Gastroesophageal sphincter (tissue), 4 donors: ENCODE data around the gene PPP1R26. TPM values are rescaled to one million over a fixed set of nuclear protein-coding genes. Genes with fewer than 3 reads are reported as not detected.

Experiments used
- ATAC-seq: fragments of 150-250 bp; one replicate; pipeline ENCODE4 v1.9.1; 2016; ENCODE audit warnings: mild to moderate bottlenecking, moderate library complexity
- H3K27ac ChIP-seq, 4 donors: fragments of 200-600 bp; sonication (generic) in 3 of 4; 1 replicate in 3 of 4; 2 replicates in 1 of 4; pipeline ENCODE4 v1.5.1; 2016 to 2019
- H3K27me3 ChIP-seq: fragments of 200-600 bp; sonication (generic); one replicate; pipeline ENCODE4 v1.5.1; 2019
- H3K36me3 ChIP-seq, 2 donors: fragments of 200-600 bp; sonication (generic); one replicate each; pipeline ENCODE4 v1.5.1; 2019; ENCODE audit warnings: control low read depth in 1 of 2
- H3K4me1 ChIP-seq, 3 donors: fragments of 200-600 bp; sonication (generic); 1 replicate in 2 of 3; 2 replicates in 1 of 3; pipeline ENCODE4 v1.5.1; 2016 to 2019; ENCODE audit warnings: control low read depth in 2 of 3
- H3K4me3 ChIP-seq, 2 donors: fragments of 200-600 bp; sonication (generic); one replicate each; pipeline ENCODE4 v1.5.1; 2019; ENCODE audit warnings: mild to moderate bottlenecking in 1 of 2, moderate library complexity in 1 of 2
- H3K9me3 ChIP-seq, 3 donors: fragments of 200-600 bp; sonication (generic); one replicate each; pipeline ENCODE4 v1.5.1; 2017 to 2019; ENCODE audit warnings: control low read depth in 2 of 3
- EP300 ChIP-seq: sonication (generic); formaldehyde crosslinking; IDR thresholded peaks from one replicate; pipeline ENCODE4 v1.6.1; 2017; ENCODE audit warnings: antibody characterized with exemption, mild to moderate bottlenecking
- POLR2A ChIP-seq, 2 donors: fragments of 450-650 bp; IDR thresholded peaks; one replicate each; pipeline ENCODE4 v1.6.1; 2017; ENCODE audit warnings: antibody characterized with exemption in 2 of 2, mild to moderate bottlenecking in 2 of 2, moderate library complexity in 1 of 2
- POLR2AphosphoS5 ChIP-seq: sonication (generic); formaldehyde crosslinking; IDR thresholded peaks from one replicate; pipeline ENCODE4 v1.6.1; 2017; ENCODE audit warnings: antibody characterized with exemption
- WGBS, 2 donors: methylation state at CpG; one replicate each; pipeline ENCODE4 v1.1.5; 2018; ENCODE audit warnings: low coverage in 1 of 2; 5-methylcytosine and 5-hydroxymethylcytosine counted together
- total RNA-seq, 4 donors: library from RNA; depleted of rRNA; stranded (reverse); fragments of >200 nt; gene quantifications; one replicate each; pipeline ENCODE4 v1.1.0, GENCODE V29; 2016
- TF ChIP-seq, protein P1 (sequence below), 4 experiments: fragments of 200-600 bp in 2 of 4; fragments of 450-650 bp in 2 of 4; sonication (generic) in 1 of 4; IDR thresholded peaks; one replicate each; pipeline ENCODE4 v1.5.1; 2017 to 2019; ENCODE audit warnings: antibody characterized with exemption in 4 of 4, mild to moderate bottlenecking in 2 of 4, moderate library complexity in 2 of 4

PPP1R26 gene
- total RNA-seq, 4 donors from 2014 or later = 10.9 to 25.0 (median 14.4) TPM

DNA sequence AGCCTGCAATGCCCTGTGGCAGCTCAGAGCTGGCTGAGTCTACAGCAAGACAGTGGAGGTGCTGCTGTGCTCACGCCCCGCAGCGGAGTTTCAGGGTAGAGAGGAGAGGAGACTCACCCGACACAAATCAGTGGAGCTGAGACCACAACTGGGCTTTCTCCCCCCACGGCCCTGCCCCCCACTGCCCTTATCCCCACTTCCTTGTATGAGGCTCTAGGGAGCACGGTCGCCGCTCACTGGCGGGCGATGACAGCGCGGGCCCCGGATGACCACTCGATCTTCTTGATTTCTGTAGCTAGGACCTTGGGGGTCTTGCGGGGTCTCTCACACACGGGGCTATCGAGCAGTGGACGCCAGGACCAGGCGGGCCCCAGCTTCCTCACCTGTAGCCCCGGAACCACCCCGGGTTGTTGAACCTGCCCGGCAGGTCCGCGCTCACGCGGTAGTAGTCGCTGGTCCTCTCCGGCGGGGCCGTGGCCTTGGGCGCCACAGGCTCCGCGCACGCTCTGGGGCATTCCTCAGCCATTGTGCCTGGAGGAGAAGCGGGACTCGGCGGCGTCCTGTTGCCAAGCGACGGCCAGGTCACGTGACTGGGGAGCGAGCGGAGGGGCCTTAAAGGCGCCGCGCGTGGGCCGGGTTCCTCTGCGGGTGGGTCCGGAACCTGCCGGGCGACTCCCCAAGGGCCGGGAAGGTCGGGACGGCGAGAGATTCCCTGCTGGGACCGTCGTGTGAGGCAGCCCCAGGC lies 19.9 kb downstream of the PPP1R26 start:
- Histone ChIP-seq H3K4me1 (peaks cover 2 to 35% (median 15%) of the 10 kb centered on the region in 3 donors), H3K27me3 (no peaks in the 10 kb centered on the region), H3K4me3 (peak overlapping the region; percentile 71 to 98), H3K36me3 (peaks cover 0 to 30% of the 10 kb centered on the region in 2 donors), H3K27ac (peak overlapping the region in 3 of 4 donors; percentile 83 to 88 (median 86)), H3K9me3 (no peaks in the 10 kb centered on the region)
- peak; percentile 86 for ATAC-seq
- WGBS, 2 donors = 0% methylated on average over 5 to 9 of the region's 58 CpGs
- TF ChIP-seq EP300 = no peak
- TF ChIP-seq POLR2A (IDR thresholded peaks at IDR 0.05) = no peak
- peak; percentile 16 for TF ChIP-seq POLR2AphosphoS5
- TF ChIP-seq, protein P1, sequence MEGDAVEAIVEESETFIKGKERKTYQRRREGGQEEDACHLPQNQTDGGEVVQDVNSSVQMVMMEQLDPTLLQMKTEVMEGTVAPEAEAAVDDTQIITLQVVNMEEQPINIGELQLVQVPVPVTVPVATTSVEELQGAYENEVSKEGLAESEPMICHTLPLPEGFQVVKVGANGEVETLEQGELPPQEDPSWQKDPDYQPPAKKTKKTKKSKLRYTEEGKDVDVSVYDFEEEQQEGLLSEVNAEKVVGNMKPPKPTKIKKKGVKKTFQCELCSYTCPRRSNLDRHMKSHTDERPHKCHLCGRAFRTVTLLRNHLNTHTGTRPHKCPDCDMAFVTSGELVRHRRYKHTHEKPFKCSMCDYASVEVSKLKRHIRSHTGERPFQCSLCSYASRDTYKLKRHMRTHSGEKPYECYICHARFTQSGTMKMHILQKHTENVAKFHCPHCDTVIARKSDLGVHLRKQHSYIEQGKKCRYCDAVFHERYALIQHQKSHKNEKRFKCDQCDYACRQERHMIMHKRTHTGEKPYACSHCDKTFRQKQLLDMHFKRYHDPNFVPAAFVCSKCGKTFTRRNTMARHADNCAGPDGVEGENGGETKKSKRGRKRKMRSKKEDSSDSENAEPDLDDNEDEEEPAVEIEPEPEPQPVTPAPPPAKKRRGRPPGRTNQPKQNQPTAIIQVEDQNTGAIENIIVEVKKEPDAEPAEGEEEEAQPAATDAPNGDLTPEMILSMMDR (IDR thresholded peaks at IDR 0.05) = no peak

GRCh38 chr9:135500071-135500524 lies 20.5 kb downstream of the PPP1R26 start:
- TF ChIP-seq, protein P1 (IDR thresholded peaks at IDR 0.05) = no peak
- TF ChIP-seq POLR2A (IDR thresholded peaks at IDR 0.05) (no peak), POLR2AphosphoS5 (no peak), EP300 (no peak)
- Histone ChIP-seq H3K9me3 (no peaks in the 10 kb centered on the region), H3K27me3 (no peaks in the 10 kb centered on the region), H3K36me3 (peaks cover 0 to 36% of the 10 kb centered on the region in 2 donors), H3K4me3 (peak overlapping the region; percentile 71 to 98), H3K27ac (peak overlapping the region in 3 of 4 donors; percentile 83 to 88 (median 86)), H3K4me1 (peaks cover 2 to 40% (median 15%) of the 10 kb centered on the region in 3 donors)
- 0% methylated on average over 3 to 7 of the region's 29 CpGs for WGBS, 2 donors
- peak; percentile 38 for ATAC-seq

DNA sequence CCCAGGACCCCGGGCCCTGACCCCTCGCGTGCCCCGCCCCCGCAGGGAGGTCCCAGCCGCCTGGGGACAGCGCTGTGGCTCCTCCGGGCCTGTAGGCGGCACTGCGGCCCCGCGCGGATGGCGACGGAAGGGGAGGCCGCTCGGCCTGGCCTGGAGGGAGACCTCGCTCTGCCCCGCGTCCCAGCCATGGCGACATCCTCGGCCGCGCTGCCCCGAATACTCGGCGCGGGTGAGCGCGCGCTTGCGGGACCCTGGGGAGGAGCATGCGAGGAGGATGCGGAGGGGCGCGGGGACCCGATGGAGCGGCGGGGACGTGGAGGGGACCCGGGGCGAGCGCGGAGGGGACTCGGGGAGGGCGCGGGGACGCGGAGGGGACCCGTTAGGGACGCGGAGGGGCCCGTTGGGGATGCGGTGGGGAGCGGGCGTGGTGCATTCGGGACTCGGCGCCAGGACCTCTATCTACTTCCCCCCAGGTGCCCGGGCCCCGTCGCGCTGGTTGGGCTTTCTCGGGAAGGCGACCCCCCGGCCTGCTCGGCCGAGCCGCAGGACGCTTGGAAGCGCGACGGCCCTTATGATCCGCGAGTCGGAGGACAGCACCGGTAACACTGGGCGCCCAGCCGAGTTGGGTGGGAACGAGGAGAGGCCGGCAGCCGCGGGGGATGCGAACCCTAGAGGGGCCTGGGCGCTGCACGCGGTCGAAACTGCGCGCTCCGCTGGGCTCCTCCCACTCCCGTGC lies 21.1 kb downstream of the PPP1R26 start, which contains the start of gene MRPS2:
Gene MRPS2 (plus strand): TSS at position 158 of the 736 bp plus-strand sequence. CDS start 29 bp downstream, at position 187.
- Histone ChIP-seq H3K27ac (peak within 1 kb of the TSS; percentile 10 to 88 (median 84)), H3K9me3 (no peaks in the 10 kb centered on the region), H3K36me3 (peaks cover 0 to 42% of the 10 kb centered on the region in 2 donors), H3K27me3 (no peaks in the 10 kb centered on the region), H3K4me1 (peaks cover 2 to 40% (median 15%) of the 10 kb centered on the region in 3 donors), H3K4me3 (peak within 1 kb of the TSS; percentile 71 to 98)
- ATAC-seq = peak; percentile 96
- WGBS, 2 donors = no CpG with 5 or more reads among the region's 92 CpGs
- peak; percentile 57 for TF ChIP-seq POLR2AphosphoS5
- peak; percentile 30 to 34 for TF ChIP-seq POLR2A (IDR thresholded peaks at IDR 0.05)
- TF ChIP-seq, protein P1 (IDR thresholded peaks at IDR 0.05) = peak in 3 of 4 experiments; percentile 79 to 97 (median 87)
- TF ChIP-seq EP300 = no peak

DNA sequence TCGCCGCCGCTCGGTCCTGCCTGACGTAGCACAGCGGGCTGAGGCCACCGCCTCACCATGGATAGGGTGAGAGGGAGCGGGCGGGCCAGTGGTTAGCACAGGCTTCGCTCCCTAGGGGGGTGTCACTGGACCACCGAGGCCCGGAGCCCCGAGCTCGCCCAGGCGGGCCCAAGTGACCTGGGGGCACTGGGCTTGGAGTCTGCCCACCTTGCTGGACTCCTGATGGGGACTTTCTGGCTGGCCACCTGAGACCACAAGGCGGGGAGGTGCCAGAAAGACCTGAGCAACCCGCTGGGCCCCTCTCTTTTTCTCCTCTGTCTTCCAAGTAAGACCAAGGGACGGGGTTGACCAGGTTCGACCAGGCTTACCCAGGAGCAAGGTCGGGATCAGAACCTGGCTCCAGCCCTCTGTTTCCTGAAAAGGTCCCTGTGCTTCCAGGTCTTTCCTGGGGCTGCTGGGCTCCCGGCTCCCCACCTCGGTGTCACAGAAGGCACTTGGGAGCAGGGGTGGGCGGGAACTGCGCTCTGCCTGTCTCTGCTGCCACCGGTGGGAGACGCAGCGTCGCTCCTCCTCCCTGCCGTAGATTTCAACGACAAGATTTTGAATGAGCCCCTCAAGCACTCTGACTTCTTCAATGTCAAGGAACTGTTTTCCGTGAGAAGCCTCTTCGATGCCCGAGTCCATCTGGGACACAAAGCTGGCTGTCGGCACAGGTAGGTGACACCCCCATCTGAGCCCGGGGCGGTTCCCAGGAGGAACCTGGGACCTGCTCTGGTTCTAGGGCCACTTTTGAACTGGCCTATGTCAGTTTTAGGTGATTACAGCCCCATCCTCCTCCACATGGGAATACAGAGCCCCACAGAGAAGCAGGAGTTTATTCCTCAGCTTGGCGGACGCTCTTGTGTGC lies 21.9 kb downstream of the PPP1R26 start:
- Histone ChIP-seq H3K27me3 (no peaks in the 10 kb centered on the region), H3K9me3 (no peaks in the 10 kb centered on the region), H3K27ac (peak overlapping the region in 3 of 4 donors; percentile 83 to 88 (median 86)), H3K4me1 (peaks cover 2 to 40% (median 15%) of the 10 kb centered on the region in 3 donors), H3K36me3 (peaks cover 0 to 43% of the 10 kb centered on the region in 2 donors), H3K4me3 (peak overlapping the region; percentile 71 to 98)
- TF ChIP-seq, protein P1 (IDR thresholded peaks at IDR 0.05) = no peak
- peak in 1 of 2 donors; percentile 24 for TF ChIP-seq POLR2A (IDR thresholded peaks at IDR 0.05)
- 60 to 64% methylated on average over 1 to 5 of the region's 38 CpGs for WGBS, 2 donors
- no peak for ATAC-seq
